NCI-H460 (cell line): ENCODE results near the gene TEX10. TPM values are rescaled to one million over a fixed set of nuclear protein-coding genes. Genes with fewer than 3 reads are reported as not detected.
A peak's percentile ranks its signal among the peaks of the same experiment; 100 is the strongest.
"Not testable (repeated sequence)": the region's sequence is repeated elsewhere in the genome, so short reads cannot be mapped to it uniquely, and the experiment has no call there.

Experiments used
- DNase-seq: peaks from one replicate; pipeline ENCODE4 v3.0.0-alpha.2; 2016; ENCODE audit warnings: low read depth; ENCODE audit errors: extremely low read depth
- total RNA-seq: library from RNA; depleted of rRNA; stranded (reverse); fragments of >200 nt; shearing (Covaris generic); gene quantifications from 2 replicates; pipeline ENCODE4 v1.2.3, GENCODE V29; 2014

Gene TEX10
- total RNA-seq, 1 experiment from 2014 or later, result 38.9 TPM

DNA sequence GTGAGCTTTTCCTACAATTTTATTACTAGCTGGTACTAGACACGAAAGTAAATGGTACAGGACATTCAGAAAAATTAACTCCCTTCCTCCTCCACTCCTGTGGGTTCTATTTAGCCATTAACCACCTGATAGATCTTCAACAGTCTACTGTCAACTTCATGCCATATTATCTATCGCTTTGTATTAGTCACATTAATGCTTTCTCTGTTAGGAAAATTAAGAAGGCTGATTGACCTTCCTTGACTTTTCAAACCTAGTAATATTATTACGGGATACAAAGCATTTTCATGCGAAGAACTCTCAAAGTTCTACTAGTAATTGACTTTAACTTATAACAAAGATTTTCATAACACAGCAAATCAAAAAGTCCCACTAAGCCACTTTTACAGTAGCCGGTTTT lies 1.2 kb downstream of the TEX10 start:
- DNase-seq, result no peak

DNA sequence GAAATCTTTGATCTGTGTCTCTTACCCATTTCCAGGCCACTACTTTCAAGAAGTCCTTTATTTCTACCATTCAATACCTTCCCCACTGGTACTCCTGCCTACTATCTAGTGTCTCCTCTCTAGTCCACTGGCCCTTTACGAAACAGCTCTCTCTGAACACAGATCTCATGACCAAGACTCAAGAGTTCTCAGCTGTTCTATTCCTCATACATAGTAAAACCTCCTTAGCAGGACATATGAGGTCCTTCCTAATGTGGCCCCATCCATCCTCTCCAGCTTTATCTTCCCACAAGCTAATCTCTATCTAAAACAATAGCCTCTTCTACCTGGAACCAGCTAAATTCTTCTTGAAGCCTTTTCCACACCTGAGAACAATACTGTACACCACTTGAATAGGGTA lies 2.6 kb downstream of the TEX10 start:
- DNase-seq, result no peak

DNA sequence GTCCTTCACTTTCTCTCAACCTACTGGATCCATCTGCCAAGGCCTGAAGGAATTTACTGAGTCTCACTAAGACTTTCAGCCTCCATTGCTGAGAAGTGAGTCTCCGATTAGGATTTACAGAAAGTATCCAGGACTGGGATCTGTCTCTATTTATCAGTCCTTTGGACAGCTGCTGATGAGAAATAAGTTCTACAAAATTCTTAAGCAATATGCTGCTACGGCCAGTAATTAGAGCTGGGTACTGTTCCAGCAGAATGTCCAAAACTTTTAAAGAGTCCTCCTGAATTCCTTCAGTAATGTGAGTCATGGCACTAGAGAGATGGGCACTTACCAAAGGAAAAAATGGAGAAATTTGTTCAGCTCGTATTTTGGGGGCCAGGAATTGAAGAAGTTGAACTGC lies 5.9 kb downstream of the TEX10 start:
- no peak for DNase-seq

DNA sequence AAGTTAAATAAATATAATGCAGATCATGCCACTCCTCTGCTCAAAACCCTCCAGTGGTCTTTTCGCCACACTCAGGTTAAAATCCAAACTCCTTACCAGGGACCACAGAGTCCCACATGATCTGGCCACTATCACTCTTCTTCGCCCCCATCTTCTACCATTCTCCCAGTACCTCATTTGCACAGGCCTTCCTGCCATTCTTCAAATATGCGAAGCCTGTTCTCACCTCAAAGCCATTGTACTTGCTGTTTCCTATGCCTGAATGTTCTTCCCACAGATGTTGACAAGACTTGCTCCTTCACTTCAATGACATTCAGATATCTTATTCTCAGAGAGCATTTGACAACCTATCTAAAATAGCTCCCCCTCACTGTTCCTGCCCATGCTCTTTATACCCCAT lies 10.9 kb downstream of the TEX10 start:
- DNase-seq, result no peak

DNA sequence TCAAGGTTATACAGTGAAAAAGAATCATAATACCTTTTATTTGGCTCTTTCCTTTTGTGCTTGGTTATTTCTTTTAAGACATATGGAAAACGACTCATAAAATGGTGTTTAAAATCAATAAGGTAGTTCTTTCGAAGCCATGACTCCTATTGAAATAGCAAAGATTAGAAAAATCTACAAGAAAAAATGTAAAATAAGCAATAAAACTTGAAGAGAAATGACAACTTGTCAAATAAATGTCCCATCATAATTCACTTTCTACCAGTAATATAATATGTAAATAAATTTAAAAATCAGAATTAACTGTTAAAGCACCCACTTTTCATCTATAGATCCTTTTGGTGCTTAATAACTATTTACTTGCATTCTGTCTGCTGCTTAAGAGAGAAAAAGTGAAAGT lies 12.5 kb downstream of the TEX10 start:
- DNase-seq, result no peak

DNA sequence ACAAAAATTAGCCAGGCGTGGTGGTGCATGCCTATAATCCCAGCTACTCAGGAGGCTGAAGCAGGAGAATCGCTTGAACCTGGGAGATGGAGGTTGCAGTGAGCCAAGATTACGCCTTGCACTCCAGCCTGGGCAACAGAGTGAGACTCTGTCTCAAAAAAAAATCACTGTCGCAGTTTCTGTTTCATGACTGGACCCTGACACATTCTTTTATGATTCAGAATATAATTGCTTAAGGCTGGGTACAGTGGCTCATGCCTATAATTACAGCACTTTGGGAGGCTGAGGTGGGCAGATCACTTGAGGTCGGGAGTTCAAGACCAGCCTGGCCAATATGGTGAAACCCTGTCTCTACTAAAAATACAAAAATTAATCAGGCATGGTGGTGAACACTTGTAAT lies 14.0 kb downstream of the TEX10 start:
- DNase-seq, result not testable (repeated sequence)

DNA sequence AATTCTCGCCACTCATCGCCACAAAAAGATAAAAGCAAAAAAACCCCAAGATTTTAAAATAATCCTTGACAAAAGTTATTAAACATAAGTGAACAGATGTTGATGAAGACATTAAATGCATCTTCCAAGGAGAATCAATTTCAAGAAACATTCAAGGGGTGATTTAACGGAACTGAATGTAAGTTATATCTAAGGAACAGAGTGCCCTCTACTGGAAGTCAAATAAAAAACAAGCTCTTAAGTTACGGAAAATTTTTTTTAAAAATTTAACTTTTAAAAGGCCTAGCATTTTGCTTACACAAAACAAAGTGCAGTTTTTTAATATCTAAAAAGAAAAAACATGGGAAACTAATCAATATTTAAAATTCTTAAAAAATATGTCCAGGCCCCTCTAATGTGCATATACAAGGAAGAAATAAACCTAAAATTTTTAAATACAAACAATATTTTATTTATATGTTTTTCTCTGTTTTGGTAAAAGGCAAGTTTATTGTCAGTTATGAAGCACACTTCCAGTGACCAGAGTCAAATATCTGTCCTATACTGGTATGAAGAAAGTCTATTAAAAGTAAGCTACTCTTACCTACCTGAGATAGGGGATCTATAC lies 28.0 kb downstream of the TEX10 start:
- DNase-seq, result peak; percentile 20

DNA sequence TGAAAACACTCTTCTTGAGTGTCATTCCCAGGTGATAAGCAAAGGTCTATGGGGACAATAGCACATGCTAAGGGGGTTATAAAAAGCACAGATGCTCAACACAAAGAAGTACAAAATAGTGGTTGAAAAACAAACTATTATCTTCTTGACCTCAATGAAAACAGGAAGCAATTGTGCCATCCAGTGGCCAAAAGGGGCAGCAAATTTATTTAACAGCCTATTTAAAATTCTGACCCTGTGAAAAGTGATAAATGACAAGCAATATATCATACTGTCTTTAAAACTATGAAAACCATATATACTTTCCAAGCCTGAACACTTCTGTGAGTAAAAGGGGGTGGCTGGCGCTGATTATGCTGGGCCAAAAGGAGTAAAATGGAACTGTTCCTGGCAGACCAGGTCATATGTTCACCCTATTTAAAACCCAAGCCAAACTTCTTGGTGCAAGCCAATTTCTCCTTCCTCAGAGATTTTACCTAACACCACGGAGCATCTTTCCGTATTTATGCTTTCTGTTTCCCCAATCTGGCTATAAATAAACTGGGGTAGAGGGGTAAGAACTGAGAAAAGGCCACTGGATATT lies 29.7 kb downstream of the TEX10 start:
- peak; percentile 38 for DNase-seq

DNA sequence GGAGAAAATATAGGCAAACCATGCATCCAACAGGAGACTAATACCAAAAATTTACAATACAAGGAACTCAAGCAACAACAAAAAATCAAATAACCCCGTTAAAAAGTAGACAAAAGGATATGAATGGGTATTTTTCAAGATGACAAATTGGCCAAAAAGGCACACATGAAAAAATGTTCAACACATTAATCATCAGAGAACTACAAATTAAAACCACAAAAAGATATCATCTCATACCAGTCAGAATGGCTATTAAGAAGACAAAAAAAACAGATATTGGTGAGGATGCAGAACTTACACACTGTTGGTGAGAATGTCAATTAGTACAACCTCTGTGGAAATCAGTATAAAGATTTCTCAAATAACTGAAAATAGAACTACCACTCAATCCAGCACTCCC lies 35.0 kb downstream of the TEX10 start:
- DNase-seq, result no peak

DNA sequence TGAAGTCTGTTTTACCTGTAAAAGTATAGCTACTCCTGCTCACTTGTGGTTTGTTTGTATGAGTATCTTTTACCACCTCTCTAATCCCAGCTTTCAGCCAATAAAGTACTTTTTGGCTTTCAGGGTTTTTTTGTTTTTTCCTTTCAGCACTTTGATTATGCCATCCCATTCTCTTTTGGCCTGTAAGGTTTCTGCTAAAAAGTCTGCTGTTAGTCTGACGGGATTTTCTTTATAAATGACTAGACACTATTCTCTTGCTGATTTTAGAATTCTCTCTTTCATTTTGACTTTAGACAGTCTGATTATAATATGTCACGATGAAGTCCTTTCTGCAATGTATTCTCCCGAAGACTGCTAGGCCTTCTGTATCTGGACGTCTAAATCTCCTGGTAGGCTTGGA lies 37.2 kb downstream of the TEX10 start:
- no peak for DNase-seq

DNA sequence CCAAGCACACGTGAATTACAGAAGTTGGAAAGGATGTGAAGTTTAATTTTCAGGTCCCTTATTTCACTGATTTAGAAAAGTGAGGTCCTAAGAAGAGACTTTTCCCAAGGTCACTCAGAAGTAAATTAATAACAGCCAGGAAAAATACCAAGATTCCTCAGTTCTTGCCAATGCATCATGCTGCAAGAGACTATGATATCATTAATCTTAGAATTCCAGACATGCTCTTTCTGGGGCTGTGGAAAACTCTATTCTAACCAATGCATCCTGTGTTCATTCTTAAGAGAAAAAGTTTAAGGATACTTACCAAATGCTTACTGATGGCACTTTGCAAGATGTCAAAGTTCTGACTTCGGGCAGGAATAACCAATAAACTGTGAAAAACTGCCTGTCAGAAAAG lies 42.8 kb downstream of the TEX10 start:
- DNase-seq, result no peak

DNA sequence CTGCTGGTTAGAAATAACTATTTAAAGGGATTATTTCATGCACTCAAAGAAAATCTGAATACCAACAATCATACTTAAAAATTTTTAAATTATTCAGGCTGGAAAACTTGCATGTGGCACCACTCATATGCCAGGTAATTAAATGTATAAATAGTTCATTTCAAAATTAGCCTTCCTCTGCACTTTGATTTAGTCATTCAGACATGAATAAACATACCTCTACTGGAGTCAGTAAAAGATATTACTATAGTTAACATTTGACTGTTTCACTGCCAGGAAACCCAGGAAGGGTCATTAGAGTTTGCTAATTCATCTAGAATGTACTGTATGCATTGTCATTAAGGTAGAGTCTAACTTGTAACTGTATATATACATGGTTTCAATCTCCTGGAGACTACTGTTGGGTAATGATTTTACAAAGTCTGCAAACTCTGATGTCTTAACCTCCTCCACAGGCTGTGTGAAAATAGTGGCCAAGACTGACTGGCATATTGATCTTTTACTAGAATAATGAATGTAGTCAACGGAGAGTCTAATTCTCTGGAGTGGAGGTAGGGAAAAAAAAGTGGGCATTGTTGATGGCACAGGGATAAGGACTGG lies 43.7 kb downstream of the TEX10 start:
- DNase-seq, result no peak

DNA sequence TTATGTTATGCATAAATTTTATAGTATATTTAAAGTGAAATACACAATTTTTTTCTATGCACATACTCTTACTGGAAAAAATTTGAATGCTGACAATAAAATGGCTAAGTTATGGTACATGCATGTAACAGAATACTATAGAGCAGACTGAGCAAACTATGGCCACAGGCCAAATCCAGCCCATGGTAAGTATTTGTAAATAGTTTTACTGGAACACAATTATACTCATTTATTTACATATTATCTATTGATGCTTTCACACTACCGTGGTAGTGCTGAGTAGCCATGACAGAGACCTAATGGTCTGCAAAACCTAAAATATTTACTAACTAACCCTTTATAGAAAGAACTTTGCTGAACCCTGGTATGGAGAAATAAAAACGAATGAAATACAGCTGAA lies 45.7 kb downstream of the TEX10 start:
- no peak for DNase-seq

DNA sequence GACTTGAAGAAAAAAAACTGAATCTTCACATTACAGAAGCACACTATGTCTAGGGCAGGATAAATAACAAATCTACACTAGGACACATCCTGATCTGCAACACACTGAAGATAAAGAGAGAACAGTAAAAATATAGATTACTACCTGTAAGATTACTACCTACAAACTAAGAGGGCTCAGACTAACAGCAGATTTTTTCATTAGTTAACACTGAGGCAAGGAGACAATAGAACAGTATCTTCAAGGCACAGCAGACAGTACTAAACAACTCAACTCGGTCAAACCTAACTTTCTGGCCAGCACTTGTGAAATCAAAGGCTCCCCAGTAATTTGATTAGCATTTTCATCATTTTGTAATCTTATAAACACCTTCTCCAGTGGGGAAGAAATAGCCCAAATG lies 46.5 kb downstream of the TEX10 start:
- no peak for DNase-seq

DNA sequence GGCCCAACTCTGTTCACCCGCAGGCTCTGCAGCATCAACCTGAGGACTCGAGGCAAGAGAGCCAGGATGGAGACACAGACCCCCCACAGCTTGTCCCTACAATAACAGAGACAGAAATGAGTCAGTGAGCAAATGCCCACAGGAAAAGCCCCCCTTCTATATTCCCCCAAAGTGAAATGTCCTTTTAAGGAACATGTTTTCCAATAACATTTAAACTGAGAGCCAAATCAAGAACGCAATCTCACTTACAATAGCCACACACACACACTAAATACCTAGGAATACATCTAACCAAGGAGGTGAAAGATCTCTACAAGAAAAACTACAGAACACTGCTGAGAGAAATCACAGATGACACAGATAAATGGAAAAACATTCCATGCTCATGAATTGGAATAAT lies 49.0 kb downstream of the TEX10 start:
- DNase-seq, result no peak

DNA sequence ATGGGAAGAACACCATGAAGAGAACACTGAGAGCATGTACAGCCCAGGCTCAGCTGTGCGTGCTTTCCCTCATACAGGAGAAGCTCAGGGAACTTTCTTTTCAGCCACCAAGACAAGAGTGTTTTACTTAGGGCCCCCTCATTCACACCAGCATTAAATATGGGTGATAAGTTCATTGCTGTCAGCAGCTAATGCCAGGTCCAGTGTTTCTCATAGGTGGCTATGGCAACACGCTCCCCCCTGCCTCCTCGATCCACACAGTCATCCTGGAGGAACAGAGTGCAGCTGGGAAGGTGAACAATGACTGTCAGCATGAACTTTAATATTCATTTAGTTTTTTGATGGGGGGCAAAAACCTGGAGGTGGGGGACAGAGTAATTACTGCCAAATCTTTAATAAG lies 54.4 kb downstream of the TEX10 start:
- no peak for DNase-seq

DNA sequence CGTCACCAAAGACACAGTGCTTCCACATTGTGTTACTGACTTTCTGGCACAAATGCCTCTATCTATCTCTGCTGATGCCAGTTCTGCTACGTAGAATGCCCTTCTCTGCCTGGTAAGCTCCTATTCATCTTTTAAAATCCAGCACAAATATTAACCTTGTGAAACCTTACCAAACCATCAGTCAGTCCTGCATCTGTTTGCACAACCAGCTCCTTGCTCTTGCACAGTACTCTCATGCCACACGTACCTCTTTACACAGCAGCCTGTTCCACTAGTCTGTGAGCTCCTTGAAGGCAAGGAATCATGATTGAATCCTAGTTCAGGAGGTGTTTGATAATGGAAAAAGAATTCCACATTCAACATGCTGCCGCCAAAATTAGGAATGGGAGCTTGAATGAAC lies 56.3 kb downstream of the TEX10 start:
- DNase-seq, result no peak

DNA sequence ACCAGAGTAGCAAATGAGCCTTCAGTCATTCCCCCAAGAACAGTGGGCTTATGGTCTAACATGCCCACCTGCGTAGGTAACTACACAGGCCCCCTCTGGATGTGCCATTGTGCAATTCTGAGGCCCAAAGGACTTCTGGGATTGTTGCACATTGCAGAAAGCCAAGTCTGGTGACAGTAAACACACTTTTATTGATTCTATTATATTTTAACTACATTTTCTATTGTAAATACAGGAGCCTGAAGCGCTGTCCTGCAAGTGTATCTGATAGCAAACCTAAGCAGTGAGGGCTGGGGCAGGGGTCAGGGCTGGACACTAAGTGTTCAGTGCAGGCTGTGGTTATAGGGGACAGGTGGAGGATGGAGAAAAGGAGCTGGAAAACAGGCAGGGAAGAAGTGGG lies 57.5 kb downstream of the TEX10 start:
- no peak for DNase-seq

DNA sequence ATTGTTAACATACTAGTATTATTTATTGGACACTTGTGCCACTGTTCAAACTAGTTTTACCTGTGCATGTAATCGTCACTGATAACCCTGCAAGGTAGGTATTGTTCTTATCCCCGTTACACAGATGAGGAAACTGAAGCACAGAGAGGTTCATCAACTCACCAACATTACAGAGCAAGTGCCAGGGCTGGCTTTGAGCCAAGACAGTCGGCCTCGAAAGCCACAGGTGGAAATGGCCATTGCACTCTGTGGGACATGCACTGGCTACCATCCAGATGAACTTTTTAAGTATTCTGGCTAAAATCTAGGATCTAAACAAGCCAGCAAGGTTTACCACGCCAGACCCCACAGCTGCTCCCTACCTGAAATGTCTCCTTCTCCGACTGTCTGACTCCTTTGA lies 57.9 kb downstream of the TEX10 start:
- no peak for DNase-seq

DNA sequence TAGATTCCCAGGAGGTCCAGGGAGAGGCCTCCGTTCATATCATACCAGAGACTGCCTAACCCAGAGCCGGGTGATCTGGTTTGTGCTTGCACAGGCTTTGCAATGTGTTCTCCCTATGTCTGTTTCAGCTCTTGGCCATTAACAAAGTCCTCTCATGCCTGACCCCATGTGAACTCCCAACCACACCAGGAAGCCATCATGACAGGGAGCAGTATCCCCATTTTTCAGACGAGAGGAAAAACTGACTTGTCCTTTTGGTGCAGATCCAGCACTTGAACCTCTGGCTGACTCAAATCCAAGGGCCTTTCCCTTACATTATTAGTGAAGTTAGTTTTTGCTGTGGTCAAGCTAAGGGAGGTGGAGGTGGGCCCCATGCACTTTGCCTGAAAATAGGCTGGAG lies 58.4 kb downstream of the TEX10 start:
- DNase-seq, result no peak

DNA sequence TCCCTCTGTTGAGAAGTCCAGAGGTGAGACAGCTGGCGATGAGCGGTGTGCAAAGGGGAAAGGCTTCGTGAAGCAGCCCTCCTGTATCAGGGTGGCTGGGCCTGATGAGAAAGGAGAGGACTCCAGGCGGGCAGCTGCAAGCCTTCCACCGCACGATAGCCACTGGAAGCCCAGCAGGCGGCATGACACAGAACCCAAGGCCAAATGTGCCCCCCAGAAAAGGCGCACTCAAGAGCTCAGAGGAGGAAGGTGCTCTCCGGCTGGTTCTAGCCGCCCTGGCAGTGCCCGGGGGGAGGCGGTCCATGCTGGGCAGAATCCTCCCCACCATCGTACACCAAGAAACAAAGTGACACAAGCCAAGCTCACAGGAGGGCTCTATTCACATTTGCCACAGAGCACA lies 60.3 kb downstream of the TEX10 start:
- DNase-seq, result no peak

DNA sequence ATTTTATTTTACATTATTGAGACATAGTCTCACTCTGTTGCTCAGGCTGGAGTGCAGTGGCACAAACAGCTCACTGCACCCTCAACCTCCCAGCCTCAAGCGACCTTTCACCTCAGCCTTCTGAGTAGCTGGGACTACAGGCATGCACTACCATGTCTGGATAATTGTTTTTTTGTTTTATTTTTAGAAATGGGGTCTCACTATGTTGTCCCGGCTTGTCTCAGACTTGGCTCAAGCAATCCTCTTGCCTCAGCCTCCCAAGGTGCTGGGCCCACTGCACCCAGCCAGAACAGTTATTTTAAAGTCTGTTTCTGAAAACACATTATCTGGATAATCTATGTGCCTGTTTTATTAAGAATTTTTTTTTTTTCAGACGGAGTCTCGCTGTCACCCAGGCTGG lies 62.0 kb downstream of the TEX10 start:
- no peak for DNase-seq

DNA sequence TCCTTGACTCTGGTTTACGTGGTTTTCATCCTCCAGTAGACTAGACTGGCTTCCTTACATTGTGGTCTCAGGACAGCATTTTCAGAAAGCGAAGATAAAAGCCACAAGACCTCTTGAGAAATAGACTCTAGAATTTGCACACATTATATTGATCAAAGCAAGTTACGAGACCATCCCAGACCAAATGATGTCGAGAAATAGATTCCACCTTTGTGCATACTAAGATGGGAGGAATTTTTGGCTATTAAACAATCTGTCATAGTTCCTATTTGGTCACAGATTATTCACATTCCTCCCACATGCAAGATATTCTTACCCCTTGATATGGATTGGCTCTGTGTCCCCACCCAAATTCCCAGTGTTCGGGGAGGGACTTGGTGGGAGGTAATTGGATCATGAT lies 65.6 kb downstream of the TEX10 start:
- DNase-seq, result no peak
